Right lobe of liver (tissue), 6 donors: ENCODE data around the gene METTL27. TPM values are rescaled to one million over a fixed set of nuclear protein-coding genes. Genes with fewer than 3 reads are reported as not detected.

Source experiments
- ATAC-seq, 4 donors: fragments of 200-7000 bp; cut with Tn5 transposase; one replicate each; pipeline ENCODE4 v1.9.1; 2020; ENCODE audit warnings: mild to moderate bottlenecking in 4 of 4, moderate library complexity in 4 of 4
- DNase-seq, 3 donors: peaks; one replicate each; pipeline ENCODE4 v3.0.0-alpha.2; 2020
- H3K27ac ChIP-seq, 3 donors: fragments of 200-600 bp; one replicate each; pipeline ENCODE4 v1.8.0; 2022
- H3K27me3 ChIP-seq, 2 donors: fragments of 200-600 bp; one replicate each; pipeline ENCODE4 v1.8.0; 2022
- H3K36me3 ChIP-seq, 4 donors: fragments of 200-600 bp; sonication (generic) in 1 of 4; one replicate each; pipeline versions ENCODE4 v1.5.1 to v1.8.0; 2017 to 2022; ENCODE audit warnings: control low read depth in 1 of 4
- H3K4me1 ChIP-seq, 4 donors: fragments of 200-600 bp; sonication (generic) in 1 of 4; one replicate each; pipeline versions ENCODE4 v1.5.1 to v1.8.0; 2017 to 2022; ENCODE audit warnings: control low read depth in 1 of 4
- H3K4me3 ChIP-seq, 3 donors: fragments of 200-600 bp; one replicate each; pipeline ENCODE4 v1.8.0; 2022
- H3K9me3 ChIP-seq, 4 donors: fragments of 200-600 bp; sonication (generic) in 1 of 4; one replicate each; pipeline versions ENCODE4 v1.5.1 to v1.8.0; 2017 to 2022; ENCODE audit warnings: control low read depth in 1 of 4
- CTCF ChIP-seq, 4 donors: fragments of 200-600 bp in 3 of 4; fragments of 450-650 bp in 1 of 4; IDR thresholded peaks; one replicate each; pipeline versions ENCODE4 v1.5.1 to v1.8.0; 2016 to 2022; ENCODE audit warnings: antibody characterized with exemption in 4 of 4, mild to moderate bottlenecking in 2 of 4
- POLR2A ChIP-seq: fragments of 450-650 bp; IDR thresholded peaks from one replicate; pipeline ENCODE4 v1.6.1; 2017; ENCODE audit warnings: antibody characterized with exemption, mild to moderate bottlenecking
- WGBS: methylation state at CpG from one replicate; pipeline ENCODE4 v1.1.6; 2018; ENCODE audit warnings: low coverage, low lambda C conversion rate; ENCODE audit not compliant: insufficient coverage; ENCODE audit errors: missing lambda C conversion rate; 5-methylcytosine and 5-hydroxymethylcytosine counted together
- intact Hi-C, 2 donors: fragments of 100-400 bp; cut with DNase I; formaldehyde crosslinking; loops; one replicate each; pipeline versions ENCODE4 v1.11.2 to v1.14.1; 2022
- total RNA-seq, 6 experiments: library from RNA; depleted of rRNA in 2 of 6; stranded (reverse); fragments of >200 nt in 2 of 6; fragmentation: NEBNext Ultra II Directional in 3 of 6; extraction: Animal tissue kit (Norgen Biotek cat#: 25700) in 3 of 6; gene quantifications; one replicate each; pipeline versions ENCODE4 v1.1.0 to v1.2.4, GENCODE V29; 2016 to 2023
- donor health status: DM: no; HTN: yes; CAD: no.
- donor health status: DM: no; HTN: no; CAD: no.
- donor health status: DM: no; HTN: no; CAD: no.
- donor health status: DM: no; HTN: yes; CAD: no.
- donor health status: DM: no; HTN: yes; CAD: no.

METTL27 gene
- total RNA-seq, 6 experiments from 2014 or later, result 0.49 to 1.4 (median 1.0) TPM

GRCh38 chr7:73870041-73870492 is 27.8 kb upstream of the METTL27 start:
- H3K27ac ChIP-seq, result peak overlapping the region; percentile 51 to 87 (median 82)
- peak overlapping the region in 2 of 3 donors; percentile 24 to 50 for H3K4me3 ChIP-seq
- ATAC-seq (peak; percentile 68 to 84 (median 76)), DNase-seq (peak; percentile 80 to 89 (median 88))
- peak; percentile 56 for TF ChIP-seq POLR2A
- TF ChIP-seq CTCF (IDR thresholded peaks at IDR 0.05), result no peak
- H3K9me3 ChIP-seq, result no peaks in the 10 kb centered on the region
- H3K36me3 ChIP-seq, result no peaks in the 10 kb centered on the region
- no peaks in the 10 kb centered on the region for H3K27me3 ChIP-seq
- WGBS, result 61% methylated on average over 9 of the region's 15 CpGs
- H3K4me1 ChIP-seq, result peaks cover 0 to 26% (median 13%) of the 10 kb centered on the region in 4 donors
- intact Hi-C loops, result no loop called here

- no peak overlapping the region for H3K4me3 ChIP-seq
- H3K9me3 ChIP-seq, result no peaks in the 10 kb centered on the region
- intact Hi-C loops, result loop anchor here (5.0 to 10.0 kb wide), 4 partner anchors 106 to 336 kb away; partner anchors contain the start of gene ELN (in 2 of the 2)
- H3K27me3 ChIP-seq, result no peaks in the 10 kb centered on the region
- 68% methylated on average over 9 of the region's 24 CpGs for WGBS
- H3K36me3 ChIP-seq, result no peaks in the 10 kb centered on the region
- H3K4me1 ChIP-seq, result peaks cover 0 to 26% (median 13%) of the 10 kb centered on the region in 4 donors
- TF ChIP-seq POLR2A (no peak), CTCF (IDR thresholded peaks at IDR 0.05) (no peak)
- ATAC-seq, result no peak
- H3K27ac ChIP-seq, result peak overlapping the region; percentile 26 to 87 (median 82)
- no peak for DNase-seq
Measured at GRCh38 chr7:73869011-73869798, 26.9 kb upstream of the METTL27 start.

- DNase-seq, result no peak
- intact Hi-C loops, result loop anchor here (5.0 to 10.0 kb wide), 4 partner anchors 108 to 338 kb away; partner anchors contain the start of gene ELN (in 2 of the 2)
- ATAC-seq, result no peak
- WGBS, result 62% methylated on average over 1 of the region's 1 CpG
- Histone ChIP-seq H3K4me1 (peaks cover 0 to 19% (median 8%) of the 10 kb centered on the region in 4 donors), H3K27ac (no peak overlapping the region), H3K27me3 (no peaks in the 10 kb centered on the region), H3K36me3 (no peaks in the 10 kb centered on the region), H3K4me3 (no peak overlapping the region), H3K9me3 (no peaks in the 10 kb centered on the region)
- TF ChIP-seq POLR2A (no peak), CTCF (IDR thresholded peaks at IDR 0.05) (no peak)
Measured at GRCh38 chr7:73866446-73866767, 24.1 kb upstream of the METTL27 start.

GRCh38 chr7:73865738-73866445 is 23.6 kb upstream of the METTL27 start:
- H3K36me3 ChIP-seq, result no peaks in the 10 kb centered on the region
- 35% methylated on average over 2 of the region's 6 CpGs for WGBS
- no peaks in the 10 kb centered on the region for H3K27me3 ChIP-seq
- H3K9me3 ChIP-seq, result no peaks in the 10 kb centered on the region
- intact Hi-C loops, result loop anchor here (5.0 to 10.0 kb wide), 4 partner anchors 109 to 339 kb away; partner anchors contain the start of gene ELN (in 2 of the 2)
- no peak for DNase-seq
- peaks cover 0 to 14% (median 5%) of the 10 kb centered on the region in 4 donors for H3K4me1 ChIP-seq
- H3K4me3 ChIP-seq, result no peak overlapping the region
- TF ChIP-seq CTCF (IDR thresholded peaks at IDR 0.05) (peak; percentile 70 to 74 (median 71)), POLR2A (no peak)
- H3K27ac ChIP-seq, result no peak overlapping the region
- ATAC-seq, result peak; percentile 53 to 70 (median 62)
